Kasumi-1 (cell line): ENCODE results near the gene KCTD21.
"Not testable (repeated sequence)": the region's sequence is repeated elsewhere in the genome, so short reads cannot be mapped to it uniquely, and the experiment has no call there.

ENCODE experiments used
- DNase-seq, 2 experiments: peaks; one replicate each; lab custom pipeline; 2025; lab: John Stamatoyannopoulos, UW

Gene KCTD21

GRCh38 chr11:78188286-78189173 is at the start of gene KCTD21, which contains the start of gene USP35:
Gene KCTD21, minus strand, starts transcription at chr11:78188626. Its CDS starts 14,072 bp downstream, at chr11:78174554.
Gene USP35, plus strand, starts transcription at chr11:78188919. Its CDS starts 7,327 bp downstream, at chr11:78196246.
- DNase-seq, result peak; percentile 95 to 98

- no peak for DNase-seq
Measured at GRCh38 chr11:78237293-78238046, 49.0 kb upstream of the KCTD21 start.

GRCh38 chr11:78234006-78234405 is 45.6 kb upstream of the KCTD21 start:
- DNase-seq, result no peak

- DNase-seq, result not testable (repeated sequence)
Measured at GRCh38 chr11:78233046-78233445, 44.6 kb upstream of the KCTD21 start.

- DNase-seq, result no peak
Measured at GRCh38 chr11:78231962-78232501, 43.6 kb upstream of the KCTD21 start.

- no peak for DNase-seq
Measured at GRCh38 chr11:78230161-78230877, 41.9 kb upstream of the KCTD21 start.

GRCh38 chr11:78229106-78229505 is 40.7 kb upstream of the KCTD21 start:
- no peak for DNase-seq

GRCh38 chr11:78228467-78228866 is 40.0 kb upstream of the KCTD21 start:
- peak; percentile 72 to 73 for DNase-seq

GRCh38 chr11:78227921-78228320 is 39.5 kb upstream of the KCTD21 start:
- no peak for DNase-seq

GRCh38 chr11:78226684-78227680 is 38.6 kb upstream of the KCTD21 start:
- DNase-seq, result no peak

- DNase-seq, result no peak
Measured at GRCh38 chr11:78224906-78225420, 36.5 kb upstream of the KCTD21 start.

- DNase-seq, result no peak
Measured at GRCh38 chr11:78224506-78224905, 36.1 kb upstream of the KCTD21 start.

- DNase-seq, result no peak
Measured at GRCh38 chr11:78223320-78223954, 35.0 kb upstream of the KCTD21 start.

GRCh38 chr11:78222726-78223125 is 34.3 kb upstream of the KCTD21 start:
- DNase-seq, result not testable (repeated sequence)

- no peak for DNase-seq
Measured at GRCh38 chr11:78221396-78222315, 33.2 kb upstream of the KCTD21 start.

GRCh38 chr11:78220218-78221157 is 32.1 kb upstream of the KCTD21 start:
- no peak for DNase-seq

- DNase-seq, result no peak
Measured at GRCh38 chr11:78219493-78220217, 31.2 kb upstream of the KCTD21 start.
